T-helper 2 cell treated with Interferon-gamma antibody and Interleukin-4, amounts not matched to agents 5 μg/mL and 100 μg/mL, for 36 hours (primary cell): Measurements from ENCODE around the gene ATP9B.

Source experiments
- DNase-seq: peaks from one replicate; pipeline ENCODE4 v3.0.0; 2021; ENCODE audit warnings: low spot score
- H3K27ac Mint-ChIP-seq: one replicate; pipeline ENCODE4 v1.8.0; 2021; ENCODE audit warnings: mild to moderate bottlenecking, mixed read lengths
- H3K27me3 Mint-ChIP-seq: one replicate; pipeline ENCODE4 v1.8.0; 2021; ENCODE audit warnings: low read depth, mixed read lengths
- H3K36me3 Mint-ChIP-seq: one replicate; pipeline ENCODE4 v1.8.0; 2021; ENCODE audit warnings: low read depth, mixed read lengths
- H3K4me1 Mint-ChIP-seq: one replicate; pipeline ENCODE4 v1.8.0; 2021; ENCODE audit warnings: low read depth, mixed read lengths
- H3K4me3 Mint-ChIP-seq: one replicate; pipeline ENCODE4 v1.8.0; 2022; ENCODE audit warnings: mild to moderate bottlenecking, moderate library complexity, mixed read lengths
- H3K9me3 Mint-ChIP-seq: one replicate; pipeline ENCODE4 v1.8.0; 2021; ENCODE audit warnings: mixed read lengths

The ATP9B gene

DNA sequence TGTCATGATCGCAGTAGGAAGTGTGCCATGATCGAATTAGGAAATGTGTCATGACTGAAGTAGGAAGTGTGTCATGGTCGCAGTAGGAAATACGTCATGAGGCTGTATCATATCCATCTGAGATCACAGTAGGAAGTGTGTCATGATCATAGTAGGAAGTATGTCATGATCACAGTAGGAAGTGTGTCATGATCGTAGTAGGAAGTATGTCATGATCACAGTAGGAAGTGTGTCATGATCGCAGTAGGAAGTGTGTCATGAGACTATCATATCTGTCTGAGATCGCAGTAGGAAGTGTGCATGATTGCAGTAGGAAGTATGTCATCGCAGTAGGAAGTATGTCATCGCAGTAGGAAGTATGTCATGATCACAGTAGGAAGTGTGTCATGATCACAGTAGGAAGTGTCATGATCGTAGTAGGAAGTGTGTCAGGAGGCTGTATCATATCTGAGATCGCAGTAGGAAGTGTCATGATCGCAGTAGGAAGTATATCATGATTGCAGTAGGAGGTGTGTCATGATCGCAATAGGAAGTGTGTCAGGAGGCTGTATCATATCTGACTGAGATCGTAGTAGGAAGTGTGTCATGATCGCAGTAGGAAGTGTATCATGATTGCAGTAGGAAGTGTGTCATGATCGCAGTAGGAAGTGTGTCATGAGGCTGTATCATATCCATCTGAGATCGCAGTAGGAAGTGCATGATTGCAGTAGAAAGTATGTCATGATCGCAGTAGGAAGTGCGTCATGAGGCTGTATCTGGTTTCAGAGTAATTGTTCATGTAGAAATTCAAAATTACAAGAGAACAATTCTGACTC, 270.1 kb downstream of the ATP9B start:
- no peak overlapping the region for H3K27ac Mint-ChIP-seq
- no peaks in the 10 kb centered on the region for H3K4me1 Mint-ChIP-seq
- peaks cover 18% of the 10 kb centered on the region for H3K36me3 Mint-ChIP-seq
- H3K27me3 Mint-ChIP-seq = no peaks in the 10 kb centered on the region
- peaks cover 7% of the 10 kb centered on the region for H3K9me3 Mint-ChIP-seq
- no peak for DNase-seq
- no peak overlapping the region for H3K4me3 Mint-ChIP-seq

DNA sequence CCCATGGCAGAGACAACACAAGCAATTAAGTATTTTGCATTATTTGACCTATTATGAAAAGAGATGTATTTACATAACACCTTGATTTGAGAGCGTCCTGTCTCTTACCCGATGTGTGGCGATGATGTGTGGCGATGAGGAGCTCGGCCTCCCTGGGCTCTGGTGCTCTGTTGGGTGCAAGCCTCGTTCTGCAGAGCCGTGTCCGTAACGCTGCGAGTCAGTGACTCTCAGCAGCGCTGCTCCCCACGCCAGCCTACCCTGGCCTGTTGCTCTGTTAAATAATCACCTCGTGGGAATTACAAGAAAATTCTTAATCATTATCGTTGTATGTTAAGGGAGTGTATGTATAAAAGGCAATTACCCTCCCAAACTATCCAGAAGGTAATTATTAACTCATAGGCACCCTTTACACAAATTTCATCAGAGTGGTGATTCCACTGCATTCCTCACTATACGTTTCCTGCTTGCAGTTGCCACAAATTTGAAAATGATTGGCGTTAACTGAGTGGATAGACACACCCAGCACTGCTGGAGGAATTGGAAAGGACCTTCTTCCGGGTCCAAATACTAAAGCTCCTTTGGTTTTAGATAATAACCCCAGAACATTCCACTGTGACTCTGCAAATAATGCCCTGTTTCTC, 274.5 kb downstream of the ATP9B start:
- no peaks in the 10 kb centered on the region for H3K4me1 Mint-ChIP-seq
- peaks cover 19% of the 10 kb centered on the region for H3K36me3 Mint-ChIP-seq
- no peak overlapping the region for H3K27ac Mint-ChIP-seq
- H3K4me3 Mint-ChIP-seq = no peak overlapping the region
- no peak for DNase-seq
- no peaks in the 10 kb centered on the region for H3K27me3 Mint-ChIP-seq
- H3K9me3 Mint-ChIP-seq = peaks cover 7% of the 10 kb centered on the region

DNA sequence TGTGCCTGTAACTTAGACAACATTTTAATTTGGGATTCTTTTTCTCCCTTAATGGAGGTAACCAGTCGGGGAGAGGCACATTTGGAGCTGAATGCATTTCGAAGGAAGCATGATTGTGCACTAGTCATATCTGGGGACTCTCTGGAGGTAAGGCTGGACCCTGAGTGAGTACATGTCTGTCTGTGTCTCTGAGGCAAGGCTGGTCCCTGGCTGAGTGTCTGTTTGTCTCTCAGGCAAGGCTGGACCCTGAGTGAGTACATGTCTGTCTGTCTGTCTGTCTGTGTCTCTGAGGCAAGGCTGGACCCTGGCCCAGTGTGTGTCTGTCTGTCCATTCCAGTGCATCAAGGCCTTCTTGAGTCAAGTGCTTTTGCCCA, 275.0 kb downstream of the ATP9B start:
- Mint-ChIP-seq H3K27me3 (no peaks in the 10 kb centered on the region), H3K9me3 (peaks cover 4% of the 10 kb centered on the region), H3K27ac (no peak overlapping the region), H3K36me3 (peaks cover 14% of the 10 kb centered on the region), H3K4me3 (no peak overlapping the region), H3K4me1 (no peaks in the 10 kb centered on the region)
- no peak for DNase-seq

DNA sequence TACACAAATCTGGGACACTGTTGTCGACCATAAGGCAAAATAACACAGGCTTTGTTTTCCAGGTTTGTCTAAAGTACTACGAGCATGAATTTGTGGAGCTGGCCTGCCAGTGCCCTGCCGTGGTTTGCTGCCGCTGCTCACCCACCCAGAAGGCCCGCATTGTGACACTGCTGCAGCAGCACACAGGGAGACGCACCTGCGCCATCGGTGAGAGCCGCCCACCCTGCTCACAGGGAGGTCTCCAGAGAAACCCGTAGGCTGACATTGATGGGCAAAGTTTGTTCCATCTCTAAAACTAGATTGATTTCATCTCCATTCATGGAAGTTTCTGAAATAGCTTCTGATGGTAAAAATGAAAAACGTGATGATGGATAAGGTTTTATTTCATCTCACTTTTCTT, 276.2 kb downstream of the ATP9B start:
- H3K4me1 Mint-ChIP-seq = no peaks in the 10 kb centered on the region
- H3K9me3 Mint-ChIP-seq = no peaks in the 10 kb centered on the region
- H3K4me3 Mint-ChIP-seq = no peak overlapping the region
- H3K27me3 Mint-ChIP-seq = no peaks in the 10 kb centered on the region
- H3K36me3 Mint-ChIP-seq = peaks cover 10% of the 10 kb centered on the region
- DNase-seq = no peak
- no peak overlapping the region for H3K27ac Mint-ChIP-seq

DNA sequence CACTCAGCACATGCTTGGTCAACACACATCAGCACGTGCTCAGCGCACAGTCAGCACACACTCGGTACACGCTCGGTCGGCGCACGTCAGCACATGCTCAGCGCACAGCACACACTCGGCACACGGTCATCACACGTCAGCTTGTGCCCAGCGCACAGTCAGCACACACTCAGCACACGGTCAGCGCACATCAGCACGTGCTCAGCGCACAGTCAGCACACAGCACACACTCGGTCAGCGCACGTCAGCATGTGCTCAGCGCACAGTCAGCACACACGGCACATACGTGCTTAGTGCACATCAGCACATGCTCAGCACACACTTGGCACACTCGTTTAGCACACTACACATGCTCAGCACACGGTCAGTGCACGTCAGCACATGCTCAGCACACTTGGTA, 276.8 kb downstream of the ATP9B start:
- no peaks in the 10 kb centered on the region for H3K4me1 Mint-ChIP-seq
- H3K27me3 Mint-ChIP-seq = no peaks in the 10 kb centered on the region
- H3K27ac Mint-ChIP-seq = no peak overlapping the region
- H3K36me3 Mint-ChIP-seq = peaks cover 10% of the 10 kb centered on the region
- no peak overlapping the region for H3K4me3 Mint-ChIP-seq
- DNase-seq = no peak
- H3K9me3 Mint-ChIP-seq = no peaks in the 10 kb centered on the region

DNA sequence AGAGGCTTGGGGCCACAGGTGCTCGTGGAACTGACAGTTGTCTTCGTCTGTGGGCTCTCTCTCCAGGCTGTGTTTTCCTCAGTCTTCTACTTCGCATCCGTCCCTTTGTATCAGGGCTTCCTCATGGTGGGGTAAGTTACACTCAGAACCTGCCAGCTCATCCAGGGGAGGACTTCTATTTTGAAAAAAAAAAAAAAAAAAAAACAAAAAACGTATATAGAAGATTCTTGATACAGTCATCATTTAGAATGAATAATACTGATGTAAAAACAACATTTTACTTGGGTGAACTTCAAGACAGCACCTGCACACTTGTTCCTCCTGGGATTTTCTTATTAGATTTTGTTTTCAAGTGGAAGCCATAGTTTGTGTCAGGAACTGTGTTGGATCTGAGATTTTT, 278.9 kb downstream of the ATP9B start:
- H3K36me3 Mint-ChIP-seq = peaks cover 10% of the 10 kb centered on the region
- H3K27me3 Mint-ChIP-seq = no peaks in the 10 kb centered on the region
- DNase-seq = no peak
- H3K4me3 Mint-ChIP-seq = no peak overlapping the region
- no peaks in the 10 kb centered on the region for H3K9me3 Mint-ChIP-seq
- H3K27ac Mint-ChIP-seq = no peak overlapping the region
- H3K4me1 Mint-ChIP-seq = no peaks in the 10 kb centered on the region

DNA sequence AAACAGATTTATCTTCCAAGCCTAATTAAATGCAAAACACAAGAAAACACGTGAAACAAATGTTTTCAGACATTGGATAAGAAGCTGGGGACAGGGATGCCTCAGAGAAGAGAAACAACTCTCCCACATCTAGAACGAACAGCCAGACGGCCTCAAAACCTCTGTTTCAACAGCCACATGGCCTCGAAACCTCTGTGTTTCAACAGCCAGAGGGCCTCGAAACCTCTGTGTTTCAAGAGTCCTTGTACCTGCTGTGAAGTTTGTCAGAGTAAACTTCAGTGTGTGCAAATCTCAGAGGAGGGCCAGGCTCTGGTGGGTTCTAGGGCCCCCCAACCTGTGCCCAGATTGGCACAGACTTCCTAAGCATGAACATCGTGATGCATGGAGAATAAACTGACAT, 283.2 kb downstream of the ATP9B start:
- Mint-ChIP-seq H3K27ac (no peak overlapping the region), H3K27me3 (no peaks in the 10 kb centered on the region), H3K9me3 (no peaks in the 10 kb centered on the region), H3K36me3 (no peaks in the 10 kb centered on the region), H3K4me3 (no peak overlapping the region), H3K4me1 (no peaks in the 10 kb centered on the region)
- DNase-seq = no peak

DNA sequence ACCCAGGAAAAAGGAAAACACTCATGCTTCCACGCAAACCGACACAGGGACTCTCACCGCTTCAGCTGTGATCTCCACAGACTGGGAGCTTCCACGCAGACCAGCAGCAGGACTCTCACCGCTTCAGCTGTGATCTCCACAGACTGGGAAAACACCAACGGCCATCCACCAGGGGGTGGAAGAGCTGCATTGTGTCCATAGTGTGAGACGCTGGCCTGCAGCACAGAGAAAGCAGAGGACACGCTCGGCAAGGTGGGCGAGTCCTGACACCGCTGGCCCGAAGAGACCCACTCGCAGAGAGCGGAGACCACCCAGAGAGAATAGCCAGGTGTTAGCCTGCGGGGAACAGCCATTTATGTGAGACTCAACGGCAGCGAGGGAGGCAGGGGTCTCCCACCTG, 284.1 kb downstream of the ATP9B start:
- H3K27ac Mint-ChIP-seq = no peak overlapping the region
- DNase-seq = no peak
- no peaks in the 10 kb centered on the region for H3K9me3 Mint-ChIP-seq
- H3K4me1 Mint-ChIP-seq = no peaks in the 10 kb centered on the region
- H3K36me3 Mint-ChIP-seq = no peaks in the 10 kb centered on the region
- no peak overlapping the region for H3K4me3 Mint-ChIP-seq
- no peaks in the 10 kb centered on the region for H3K27me3 Mint-ChIP-seq

DNA sequence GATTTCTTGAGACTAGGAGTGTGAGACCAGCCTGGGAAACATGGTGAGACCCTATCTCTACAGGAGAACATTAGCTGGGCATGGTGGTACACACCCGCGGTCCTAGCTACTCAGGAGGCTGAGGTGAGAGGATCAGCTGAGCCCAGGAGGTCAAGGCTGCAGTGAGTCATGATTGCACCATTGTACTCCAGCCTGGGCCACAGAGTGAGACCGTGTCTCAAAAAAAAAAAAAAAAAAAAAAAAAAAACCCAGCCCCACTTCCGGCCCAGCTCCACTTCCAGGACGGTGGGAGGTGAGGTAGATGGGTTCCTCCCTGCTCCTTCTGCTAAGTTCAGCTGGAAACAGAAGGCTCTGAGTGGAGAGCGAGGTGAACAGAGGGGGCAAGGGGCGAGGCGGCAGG, 285.2 kb downstream of the ATP9B start:
- no peak overlapping the region for H3K27ac Mint-ChIP-seq
- no peaks in the 10 kb centered on the region for H3K4me1 Mint-ChIP-seq
- no peaks in the 10 kb centered on the region for H3K27me3 Mint-ChIP-seq
- H3K4me3 Mint-ChIP-seq = no peak overlapping the region
- H3K9me3 Mint-ChIP-seq = no peaks in the 10 kb centered on the region
- no peak for DNase-seq
- H3K36me3 Mint-ChIP-seq = no peaks in the 10 kb centered on the region

DNA sequence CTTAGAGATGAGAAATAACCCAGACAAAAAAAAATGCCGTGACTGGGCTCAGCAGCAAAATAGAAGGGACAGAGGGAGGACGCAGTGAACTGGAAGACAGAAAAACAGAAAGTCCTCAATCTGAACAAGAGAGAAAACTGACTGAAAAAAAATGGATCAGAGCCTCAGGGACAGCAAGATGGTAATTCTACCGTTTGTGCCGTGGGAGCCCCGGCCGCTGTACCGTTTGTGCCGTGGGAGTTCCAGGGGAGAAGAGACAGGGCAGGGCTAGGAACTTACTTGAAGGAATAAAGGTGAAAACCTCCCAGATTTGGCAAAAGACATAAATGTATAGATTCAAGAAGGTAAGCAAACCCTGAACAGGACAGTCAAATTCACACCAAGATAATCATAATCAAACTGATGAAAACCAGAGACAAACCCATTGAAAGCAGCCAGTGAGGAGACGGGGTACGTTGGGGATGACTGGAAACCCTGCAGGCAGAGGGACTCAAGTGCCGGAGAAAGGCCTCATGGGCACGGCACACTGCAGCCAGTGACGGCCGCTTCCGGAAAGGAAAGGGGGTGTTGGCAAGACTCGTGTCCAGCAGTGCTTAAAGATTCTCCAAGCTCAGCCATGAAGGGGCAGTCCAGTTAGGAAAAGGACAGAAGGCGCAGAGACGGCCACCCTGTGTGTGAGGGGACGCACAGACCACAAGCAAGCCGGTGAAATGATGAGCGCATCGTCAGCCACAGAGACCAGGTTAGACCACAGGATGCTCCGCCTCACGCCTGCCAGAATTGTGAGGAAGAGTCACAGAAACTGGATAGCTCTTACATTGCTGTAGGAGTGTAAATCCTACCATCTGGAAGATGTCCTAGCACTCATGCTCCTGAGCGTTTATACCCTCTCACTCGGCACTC, 286.5 kb downstream of the ATP9B start:
- Mint-ChIP-seq H3K36me3 (peaks cover 5% of the 10 kb centered on the region), H3K27ac (peak overlapping the region; percentile 2), H3K4me3 (no peak overlapping the region), H3K27me3 (no peaks in the 10 kb centered on the region), H3K4me1 (no peaks in the 10 kb centered on the region), H3K9me3 (no peaks in the 10 kb centered on the region)
- DNase-seq = no peak

DNA sequence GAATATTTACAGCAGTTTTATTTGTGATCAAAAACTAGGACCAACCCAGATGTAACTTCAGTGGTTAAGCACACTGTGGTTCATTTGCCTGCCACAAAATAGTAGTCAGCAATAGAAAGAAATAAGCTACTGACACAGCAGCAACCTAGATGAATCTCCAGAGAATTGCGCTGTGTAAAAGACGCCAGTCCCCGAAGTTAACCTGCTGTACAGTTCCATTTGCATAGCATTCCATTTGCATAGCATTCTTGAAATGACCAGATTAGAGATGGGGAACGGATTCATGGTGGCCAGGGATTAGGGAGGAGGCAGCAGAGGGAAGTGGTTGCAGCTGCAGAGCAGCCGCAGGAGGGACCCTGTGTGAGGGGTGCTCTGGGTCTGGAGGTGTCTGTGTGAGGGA, 287.2 kb downstream of the ATP9B start:
- Mint-ChIP-seq H3K9me3 (no peaks in the 10 kb centered on the region), H3K36me3 (peaks cover 5% of the 10 kb centered on the region), H3K27me3 (no peaks in the 10 kb centered on the region), H3K27ac (no peak overlapping the region), H3K4me3 (no peak overlapping the region), H3K4me1 (no peaks in the 10 kb centered on the region)
- DNase-seq = no peak

DNA sequence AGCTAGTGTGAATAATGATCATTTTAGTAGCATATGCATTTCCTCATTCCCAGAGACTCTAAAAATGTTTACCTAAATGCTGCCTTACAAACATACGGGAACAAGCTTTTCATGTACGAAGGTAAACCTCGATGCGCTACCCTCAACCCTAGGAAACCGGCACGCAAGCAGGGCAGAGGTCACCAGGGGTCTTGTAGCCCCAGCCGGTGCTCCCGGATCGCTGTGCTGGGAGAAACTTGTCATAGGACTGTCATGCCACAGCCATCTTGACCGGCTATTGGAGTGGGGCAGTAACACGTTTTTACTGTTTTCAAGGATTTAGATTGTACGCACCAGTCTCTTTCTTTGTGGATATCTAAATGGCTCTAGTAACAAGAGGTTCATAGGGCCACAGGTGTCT, 291.7 kb downstream of the ATP9B start:
- Mint-ChIP-seq H3K27ac (no peak overlapping the region), H3K4me3 (no peak overlapping the region), H3K9me3 (no peaks in the 10 kb centered on the region), H3K36me3 (peaks cover 5% of the 10 kb centered on the region), H3K4me1 (no peaks in the 10 kb centered on the region), H3K27me3 (no peaks in the 10 kb centered on the region)
- no peak for DNase-seq

DNA sequence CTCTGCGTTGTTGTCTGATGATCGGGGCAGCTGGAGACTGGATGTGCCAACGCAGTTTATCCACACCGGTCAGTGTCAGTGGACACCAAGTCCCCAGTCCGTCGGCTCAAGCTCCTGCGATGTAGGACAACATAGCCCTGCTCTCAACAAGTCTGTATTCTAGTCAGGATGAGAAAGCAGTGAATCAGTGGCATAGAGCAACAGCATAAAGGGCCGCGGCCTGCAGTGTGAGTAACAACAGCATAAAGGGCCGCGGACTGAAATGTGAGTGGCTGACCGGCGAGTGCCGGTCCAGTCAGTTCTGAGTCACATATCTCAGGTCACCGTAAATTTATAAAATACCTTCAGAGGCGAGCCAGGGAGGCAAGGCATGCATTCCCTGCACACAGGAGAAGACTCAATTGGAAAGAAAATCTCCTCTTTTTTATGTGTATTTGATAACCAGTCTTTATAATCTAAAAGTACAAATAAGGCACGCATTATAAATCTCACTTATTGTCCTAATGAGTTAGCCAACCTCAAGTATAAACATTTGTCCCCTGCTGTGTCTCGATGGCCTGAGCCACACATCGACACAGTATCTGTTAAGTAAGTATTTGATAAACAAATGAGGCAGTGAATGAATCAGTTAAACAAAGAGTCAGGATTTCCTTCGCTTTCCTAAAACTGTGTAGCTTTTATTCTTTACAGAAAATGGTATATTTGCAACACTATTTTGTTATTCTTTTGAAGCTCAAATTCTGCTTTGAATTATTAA, 292.8 kb downstream of the ATP9B start:
- Mint-ChIP-seq H3K9me3 (no peaks in the 10 kb centered on the region), H3K4me3 (no peak overlapping the region), H3K36me3 (peaks cover 5% of the 10 kb centered on the region)

More for the DNA sequence above, 292.8 kb downstream of the ATP9B start:
- Mint-ChIP-seq H3K27me3 (no peaks in the 10 kb centered on the region), H3K4me1 (no peaks in the 10 kb centered on the region), H3K27ac (no peak overlapping the region)
- DNase-seq = no peak
